ENCODE data around the gene SYNM. TPM values are rescaled to one million over a fixed set of nuclear protein-coding genes. Genes with fewer than 3 reads are reported as not detected.

The SYNM gene
- total RNA-seq, 1 experiment from 2014 or later, result not detected

Other genes starting within 250 kb of the SYNM start
- gene PGPEP1L, start 97.3 kb upstream of the SYNM start, total RNA-seq (2014; rRNA removed; shearing (Covaris generic); ENCODE audit: low replicate concordance), result not detected in 2 replicates
- gene TTC23, start 144.5 kb downstream of the SYNM start, total RNA-seq (2014; rRNA removed; shearing (Covaris generic); ENCODE audit: low replicate concordance), result 4.1 and 9.0 TPM in 2 replicates
- gene LRRC28, start 146.4 kb downstream of the SYNM start, total RNA-seq (2014; rRNA removed; shearing (Covaris generic); ENCODE audit: low replicate concordance), result 35.4 and 88.0 TPM in 2 replicates

Measured in Karpas-422 (cell line).